Stomach smooth muscle (tissue), 2 donors: ENCODE results near the gene GFI1B.
"Not testable (repeated sequence)": the region's sequence is repeated elsewhere in the genome, so short reads cannot be mapped to it uniquely, and the experiment has no call there.

Source experiments
- H3K27ac ChIP-seq: one replicate; pipeline ENCODE4 v1.7.0; 2013; ENCODE audit warnings: mild to moderate bottlenecking, low read length, inconsistent platforms
- H3K27me3 ChIP-seq, 2 donors: one replicate each; pipeline ENCODE4 v1.7.0; 2013; ENCODE audit warnings: low read length in 2 of 2; ENCODE audit not compliant: insufficient read depth in 2 of 2, control insufficient read depth in 1 of 2
- H3K36me3 ChIP-seq, 2 donors: one replicate each; pipeline ENCODE4 v1.7.0; 2013; ENCODE audit warnings: low read length in 2 of 2; ENCODE audit not compliant: control insufficient read depth in 2 of 2, insufficient read depth in 2 of 2
- H3K4me1 ChIP-seq: one replicate; pipeline ENCODE4 v1.7.0; 2013; ENCODE audit warnings: low read length; ENCODE audit not compliant: control insufficient read depth, insufficient read depth
- H3K4me3 ChIP-seq, 2 donors: one replicate each; pipeline ENCODE4 v1.7.0; 2013; ENCODE audit warnings: low read length in 2 of 2
- H3K9ac ChIP-seq, 2 donors: one replicate each; pipeline ENCODE4 v1.7.0; 2013; ENCODE audit warnings: low read length in 2 of 2, mild to moderate bottlenecking in 1 of 2
- H3K9me3 ChIP-seq, 2 donors: one replicate each; pipeline ENCODE4 v1.7.0; 2013; ENCODE audit warnings: low read length in 2 of 2; ENCODE audit not compliant: control insufficient read depth in 2 of 2
- donor health status: healthy.
- donor health status: Pancreatic carcinoma.

GFI1B gene

GRCh38 chr9:132984202-132985070 is 5.9 kb downstream of the GFI1B start:
- Histone ChIP-seq H3K36me3 (no peaks in the 10 kb centered on the region), H3K4me3 (no peak overlapping the region), H3K27ac (no peak overlapping the region), H3K27me3 (peaks cover 10 to 19% of the 10 kb centered on the region in 2 donors), H3K9ac (no peak overlapping the region), H3K4me1 (no peaks in the 10 kb centered on the region), H3K9me3 (no peaks in the 10 kb centered on the region)

GRCh38 chr9:132985071-132985350 is 6.5 kb downstream of the GFI1B start:
- H3K4me3 ChIP-seq: no peak overlapping the region
- no peaks in the 10 kb centered on the region for H3K36me3 ChIP-seq
- peaks cover 7 to 15% of the 10 kb centered on the region in 2 donors for H3K27me3 ChIP-seq
- no peak overlapping the region for H3K27ac ChIP-seq
- H3K9ac ChIP-seq: no peak overlapping the region
- H3K9me3 ChIP-seq: no peaks in the 10 kb centered on the region
- H3K4me1 ChIP-seq: no peaks in the 10 kb centered on the region

GRCh38 chr9:132985489-132985888 is 7.0 kb downstream of the GFI1B start:
- Histone ChIP-seq H3K9ac (no peak overlapping the region), H3K36me3 (no peaks in the 10 kb centered on the region), H3K4me3 (no peak overlapping the region), H3K4me1 (no peaks in the 10 kb centered on the region), H3K9me3 (no peaks in the 10 kb centered on the region), H3K27me3 (peaks cover 8 to 14% of the 10 kb centered on the region in 2 donors), H3K27ac (no peak overlapping the region)

- H3K27ac ChIP-seq: no peak overlapping the region
- no peaks in the 10 kb centered on the region for H3K9me3 ChIP-seq
- no peaks in the 10 kb centered on the region for H3K4me1 ChIP-seq
- no peak overlapping the region for H3K4me3 ChIP-seq
- peaks cover 14 to 16% of the 10 kb centered on the region in 2 donors for H3K27me3 ChIP-seq
- no peaks in the 10 kb centered on the region for H3K36me3 ChIP-seq
- no peak overlapping the region for H3K9ac ChIP-seq
Measured at GRCh38 chr9:132986114-132986513, 7.6 kb downstream of the GFI1B start.

GRCh38 chr9:132986640-132987620 is 8.4 kb downstream of the GFI1B start:
- H3K4me1 ChIP-seq: no peaks in the 10 kb centered on the region

GRCh38 chr9:132988244-132989013 is 9.9 kb downstream of the GFI1B start:
- H3K4me1 ChIP-seq: no peaks in the 10 kb centered on the region
- H3K36me3 ChIP-seq: no peaks in the 10 kb centered on the region
- no peaks in the 10 kb centered on the region for H3K9me3 ChIP-seq
- no peak overlapping the region for H3K27ac ChIP-seq
- no peak overlapping the region for H3K4me3 ChIP-seq
- H3K27me3 ChIP-seq: peaks cover 21 to 24% of the 10 kb centered on the region in 2 donors
- no peak overlapping the region for H3K9ac ChIP-seq

More at GRCh38 chr9:132986640-132987620, 8.4 kb downstream of the GFI1B start:
- H3K27me3 ChIP-seq: peaks cover 16 to 19% of the 10 kb centered on the region in 2 donors
- H3K9ac ChIP-seq: no peak overlapping the region
- H3K4me3 ChIP-seq: no peak overlapping the region
- H3K9me3 ChIP-seq: no peaks in the 10 kb centered on the region
- no peaks in the 10 kb centered on the region for H3K36me3 ChIP-seq
- no peak overlapping the region for H3K27ac ChIP-seq

- Histone ChIP-seq H3K9me3 (no peaks in the 10 kb centered on the region), H3K4me1 (no peaks in the 10 kb centered on the region), H3K27me3 (peaks cover 26 to 27% of the 10 kb centered on the region in 2 donors), H3K4me3 (no peak overlapping the region), H3K9ac (no peak overlapping the region), H3K36me3 (no peaks in the 10 kb centered on the region), H3K27ac (no peak overlapping the region)
Measured at GRCh38 chr9:132989014-132989310, 10.5 kb downstream of the GFI1B start.

- H3K9ac ChIP-seq: no peak overlapping the region
- no peak overlapping the region for H3K27ac ChIP-seq
- H3K36me3 ChIP-seq: no peaks in the 10 kb centered on the region
- H3K27me3 ChIP-seq: peaks cover 27 to 33% of the 10 kb centered on the region in 2 donors
- H3K4me1 ChIP-seq: no peaks in the 10 kb centered on the region
- no peak overlapping the region for H3K4me3 ChIP-seq
- no peaks in the 10 kb centered on the region for H3K9me3 ChIP-seq
Measured at GRCh38 chr9:132989414-132989996, 11.0 kb downstream of the GFI1B start.

- not testable (repeated sequence) for H3K4me3 ChIP-seq, H3K9ac ChIP-seq, H3K36me3 ChIP-seq, H3K9me3 ChIP-seq, H3K4me1 ChIP-seq, H3K27ac ChIP-seq
- H3K27me3 ChIP-seq: peaks cover 31 to 38% of the 10 kb centered on the region in 2 donors
Measured at GRCh38 chr9:132989998-132990557, 11.6 kb downstream of the GFI1B start.

- Histone ChIP-seq H3K27ac (no peak overlapping the region), H3K4me1 (no peaks in the 10 kb centered on the region), H3K9ac (no peak overlapping the region), H3K36me3 (no peaks in the 10 kb centered on the region), H3K4me3 (no peak overlapping the region), H3K27me3 (peaks cover 31 to 44% of the 10 kb centered on the region in 2 donors), H3K9me3 (no peaks in the 10 kb centered on the region)
Measured at GRCh38 chr9:132990781-132991180, 12.3 kb downstream of the GFI1B start.
